Neural progenitor cell (in vitro differentiated cells): ENCODE results near the gene ZNF747.

Source experiments
- CTCF ChIP-seq: fragments of 200-600 bp; sonication (generic); IDR thresholded peaks from 2 replicates; pipeline ENCODE4 v1.5.1; 2017; ENCODE audit warnings: antibody characterized with exemption, mild to moderate bottlenecking
- EZH2 ChIP-seq: fragments of 200-600 bp; sonication (generic); IDR thresholded peaks from 2 replicates; pipeline ENCODE4 v1.6.1; 2017; ENCODE audit warnings: antibody characterized with exemption, mild to moderate bottlenecking, moderate library complexity
- EZH2phosphoT487 ChIP-seq: fragments of 200-600 bp; sonication (generic); IDR thresholded peaks from 2 replicates; pipeline ENCODE4 v1.6.1; 2017; ENCODE audit warnings: antibody characterized with exemption

DNA sequence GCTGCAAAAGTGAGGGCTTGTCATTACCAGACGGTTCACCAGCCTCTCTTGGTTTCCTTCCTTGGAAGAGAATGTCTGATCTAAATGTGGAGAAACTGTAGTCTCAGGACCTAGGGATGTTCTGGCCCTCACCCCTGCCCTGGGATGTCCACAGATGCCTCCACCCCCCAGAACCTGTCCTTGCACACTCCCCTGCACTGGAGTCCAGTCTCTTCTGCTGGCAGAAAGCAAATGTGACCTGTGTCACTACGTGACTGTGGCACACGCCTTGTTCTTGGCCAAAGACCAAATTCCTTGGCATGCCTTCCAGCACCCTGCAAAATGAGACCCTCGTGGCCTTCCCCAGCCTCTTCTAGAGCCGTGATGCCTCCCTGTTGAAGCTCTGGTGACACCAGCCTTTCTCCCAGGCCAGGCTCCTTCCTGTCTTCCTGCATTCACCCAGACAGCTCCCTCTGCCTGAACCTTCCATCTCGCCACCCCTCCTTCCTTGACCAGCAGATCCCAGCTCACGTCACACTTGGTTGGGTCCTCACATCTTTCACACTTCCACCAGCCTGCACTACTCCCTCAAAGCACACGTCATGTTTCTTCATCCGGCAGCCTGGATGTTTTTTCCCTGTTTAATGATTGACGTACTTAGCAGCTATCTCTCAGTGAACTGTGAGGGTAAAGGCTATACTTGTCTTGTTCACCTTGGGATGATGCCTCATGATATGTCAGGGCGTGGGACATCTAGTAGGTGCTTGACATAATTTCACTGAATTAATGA is 12.6 kb downstream of the ZNF747 start:
- TF ChIP-seq CTCF (no peak), EZH2phosphoT487 (no peak), EZH2 (no peak)
